GM19023 (cell line): ENCODE measurements around the gene PHF3.
"Not testable (repeated sequence)": the region's sequence is repeated elsewhere in the genome, so short reads cannot be mapped to it uniquely, and the experiment has no call there.

ENCODE experiments used
- ATAC-seq: cut with Tn5 transposase; IDR thresholded peaks from one replicate; pipeline ENCODE4 v1.9.1; 2021; ENCODE audit warnings: mild to moderate bottlenecking, moderate library complexity; ENCODE audit not compliant: unreplicated experiment

PHF3 gene

DNA sequence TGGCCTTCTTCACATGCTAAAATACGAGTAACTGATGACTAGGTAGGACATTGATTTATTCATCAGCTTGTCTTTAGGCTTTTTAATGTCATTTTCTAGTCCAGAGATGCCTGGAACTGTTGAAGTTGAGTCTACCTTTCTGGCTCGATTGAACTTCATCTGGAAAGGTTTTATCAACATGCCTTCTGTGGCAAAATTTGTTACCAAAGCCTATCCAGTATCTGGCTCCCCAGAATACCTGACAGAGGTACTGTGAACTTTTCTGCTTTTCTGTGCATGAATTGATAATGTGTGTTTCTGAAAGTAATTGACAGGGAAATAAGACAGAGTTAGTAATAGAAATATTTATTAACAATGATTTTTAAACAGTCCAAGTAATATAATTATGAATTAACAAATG, 71.0 kb downstream of the PHF3 start:
- ATAC-seq, result no peak

DNA sequence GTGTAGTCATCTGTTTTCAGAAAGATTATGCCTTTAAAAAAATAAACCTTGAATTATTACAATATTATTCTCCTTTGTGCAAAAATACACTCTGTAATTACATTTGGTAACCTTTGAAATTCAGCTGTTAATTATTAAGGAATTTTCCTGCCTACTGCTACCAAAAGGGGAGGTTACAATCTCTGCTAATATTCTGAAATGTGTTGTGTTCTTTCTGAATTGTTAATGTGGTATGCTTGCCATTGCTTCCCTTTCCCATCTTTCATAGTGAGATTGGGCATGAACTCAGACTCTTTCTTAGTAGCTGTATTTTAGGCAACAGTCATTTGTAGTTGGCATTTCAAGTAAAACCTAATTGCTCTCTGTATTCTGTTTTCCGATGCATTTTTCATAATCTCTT, 73.0 kb downstream of the PHF3 start:
- ATAC-seq, result no peak

DNA sequence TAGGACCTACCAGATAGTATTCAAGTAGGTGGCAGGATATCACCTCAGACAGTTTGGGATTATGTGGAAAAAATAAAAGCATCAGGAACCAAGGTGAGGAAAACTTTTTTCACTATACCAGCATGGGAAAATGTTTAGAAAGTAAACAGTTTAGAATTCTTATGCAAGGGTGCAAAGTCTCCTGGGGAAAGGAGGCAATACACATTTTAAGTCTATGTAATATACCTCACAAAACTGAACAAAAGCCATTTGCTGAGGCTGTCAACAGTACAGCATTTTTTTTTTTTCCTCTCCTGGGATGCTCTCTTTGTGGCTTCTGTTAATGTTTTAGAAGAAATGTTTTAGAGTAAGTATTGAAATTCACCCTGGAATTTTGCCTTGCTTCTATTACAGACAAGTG, 73.5 kb downstream of the PHF3 start:
- no peak for ATAC-seq

DNA sequence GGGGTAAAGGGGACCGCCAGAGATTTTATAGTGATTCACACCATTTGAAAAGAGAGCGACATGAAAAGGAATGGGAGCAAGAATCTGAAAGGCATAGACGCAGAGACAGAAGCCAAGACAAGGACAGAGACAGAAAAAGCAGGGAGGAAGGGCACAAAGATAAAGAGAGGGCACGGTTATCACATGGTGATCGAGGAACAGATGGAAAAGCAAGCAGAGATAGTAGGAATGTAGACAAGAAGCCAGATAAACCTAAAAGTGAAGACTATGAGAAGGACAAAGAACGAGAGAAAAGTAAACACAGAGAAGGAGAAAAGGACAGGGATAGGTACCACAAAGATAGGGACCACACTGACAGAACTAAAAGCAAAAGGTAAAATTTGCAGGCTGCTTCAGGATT, 77.7 kb downstream of the PHF3 start:
- ATAC-seq, result no peak

DNA sequence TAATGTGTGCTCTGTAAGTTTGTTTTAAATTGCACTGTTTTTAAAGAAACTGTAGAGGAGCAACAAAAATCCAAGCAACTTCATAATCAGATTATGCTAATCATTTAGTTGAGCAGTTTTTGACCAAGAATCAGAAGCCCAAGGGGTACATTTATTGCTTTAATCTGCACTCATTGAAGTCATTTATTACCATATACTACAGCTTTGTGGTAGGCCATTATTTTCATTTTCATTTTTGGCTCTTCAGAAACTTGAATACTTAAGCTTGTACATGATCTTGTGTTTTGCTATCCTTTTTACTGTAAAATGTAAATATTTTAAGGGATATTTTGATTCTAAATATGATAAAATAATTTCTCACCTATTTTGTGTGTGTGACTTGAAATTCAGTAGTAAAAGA, 78.5 kb downstream of the PHF3 start:
- ATAC-seq, result no peak

DNA sequence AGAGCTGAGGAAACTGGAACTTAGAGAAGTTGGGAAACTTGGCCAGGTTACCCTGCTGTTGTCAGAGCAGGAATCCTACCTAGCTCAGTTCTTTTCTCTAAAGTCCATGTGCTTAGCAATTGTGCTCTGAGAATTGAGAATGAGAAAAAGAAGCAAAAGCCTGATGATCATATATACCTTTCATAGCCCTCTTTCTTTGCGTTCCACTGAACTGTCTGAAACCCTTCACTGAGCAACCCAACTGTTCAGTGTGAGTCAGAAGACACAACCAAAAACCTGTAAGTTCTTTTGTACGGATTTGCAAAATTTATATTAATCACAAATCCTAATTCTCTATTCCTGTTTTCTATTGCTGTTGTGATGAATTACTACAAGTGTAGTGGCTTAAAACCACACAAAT, 80.6 kb downstream of the PHF3 start:
- ATAC-seq, result no peak

DNA sequence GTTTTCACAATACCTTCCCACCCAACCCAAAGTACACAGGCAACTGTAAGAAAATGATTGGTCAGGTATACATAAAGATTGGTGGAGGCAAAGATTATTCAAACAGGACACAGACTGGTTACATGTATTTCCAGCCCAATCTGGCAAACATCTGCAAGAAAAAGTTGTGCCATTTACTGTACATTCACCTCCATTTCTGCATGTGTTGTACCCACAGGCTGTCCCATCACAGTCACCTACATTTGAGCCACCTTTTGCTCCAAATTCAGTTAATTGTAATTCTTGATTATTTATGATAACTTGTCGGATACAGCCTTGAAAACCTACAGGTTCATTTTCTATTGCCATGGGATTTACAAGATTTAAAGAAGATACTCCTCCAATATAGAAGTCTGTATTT, 85.6 kb downstream of the PHF3 start:
- no peak for ATAC-seq

DNA sequence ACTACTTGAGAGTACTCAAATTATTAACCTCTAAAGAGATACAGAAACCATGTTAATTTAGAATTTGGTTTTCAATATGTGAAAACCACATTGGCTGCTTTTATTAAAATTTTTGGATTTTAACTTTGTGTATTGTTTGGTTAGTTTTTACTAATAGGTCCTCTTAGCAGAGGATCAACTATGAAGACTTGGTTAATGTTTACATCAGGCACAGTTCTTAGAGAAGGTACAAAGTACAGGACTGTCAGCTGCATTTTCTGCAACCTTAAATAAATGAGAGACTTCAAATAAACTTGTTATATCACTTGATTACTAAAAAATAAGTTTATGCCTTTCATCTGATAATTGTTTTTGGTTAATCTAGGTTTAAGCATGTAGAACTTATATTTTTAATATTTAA, 89.1 kb downstream of the PHF3 start:
- no peak for ATAC-seq

DNA sequence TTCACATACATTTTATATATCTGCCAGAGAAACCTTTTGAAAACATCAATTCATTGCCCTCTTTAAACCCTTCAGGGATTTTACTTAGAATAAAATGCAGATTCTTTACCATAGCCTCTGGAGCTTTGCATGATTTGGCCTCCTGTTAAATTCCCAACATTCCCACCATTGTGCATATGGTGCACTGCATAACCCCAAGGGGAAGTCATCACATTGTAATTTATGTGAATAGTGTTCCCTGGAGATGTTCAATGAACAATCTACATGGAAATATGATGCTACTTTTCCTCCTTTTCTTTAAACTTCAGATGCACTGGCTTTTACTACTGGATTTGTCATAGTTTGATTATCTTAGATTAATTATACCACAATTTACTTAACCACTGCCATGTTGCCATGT, 94.7 kb downstream of the PHF3 start:
- no peak for ATAC-seq

DNA sequence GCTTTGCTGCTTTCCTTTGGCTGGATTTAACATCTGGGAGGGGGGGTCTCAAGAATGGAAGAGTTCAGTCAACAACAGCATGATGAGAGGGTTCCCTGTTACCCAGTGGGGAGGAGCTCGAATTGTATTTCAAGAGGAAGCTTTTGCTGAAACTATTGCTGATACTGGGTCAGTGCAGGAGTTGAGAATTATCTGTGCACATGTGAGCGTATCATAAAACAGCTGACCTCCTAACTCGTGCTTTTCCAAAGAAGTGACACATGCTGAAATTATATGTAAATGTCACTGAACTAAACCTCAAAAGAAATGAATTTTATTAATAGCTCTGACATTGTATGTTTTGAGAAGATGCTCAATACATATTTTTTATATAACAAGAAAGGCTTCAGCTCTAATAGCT, 96.3 kb downstream of the PHF3 start:
- ATAC-seq, result no peak

DNA sequence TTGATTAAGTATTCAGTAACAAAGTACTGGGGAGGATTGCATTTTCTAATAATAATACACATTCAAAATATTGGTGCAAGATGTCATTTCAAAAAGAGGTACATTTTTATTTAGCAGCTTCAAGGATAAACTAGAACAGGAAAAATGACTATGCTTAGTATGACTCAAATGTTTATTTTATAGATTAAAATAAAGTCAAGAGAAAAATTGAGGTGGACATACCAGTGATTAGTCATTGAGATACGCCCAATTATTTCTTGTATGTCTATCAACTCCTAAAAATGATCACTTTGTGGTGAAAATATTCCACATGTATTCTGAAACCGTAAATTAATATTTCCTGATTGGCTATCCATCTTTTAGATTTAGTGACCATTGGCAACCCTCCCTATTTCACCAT, 96.7 kb downstream of the PHF3 start:
- ATAC-seq, result no peak

DNA sequence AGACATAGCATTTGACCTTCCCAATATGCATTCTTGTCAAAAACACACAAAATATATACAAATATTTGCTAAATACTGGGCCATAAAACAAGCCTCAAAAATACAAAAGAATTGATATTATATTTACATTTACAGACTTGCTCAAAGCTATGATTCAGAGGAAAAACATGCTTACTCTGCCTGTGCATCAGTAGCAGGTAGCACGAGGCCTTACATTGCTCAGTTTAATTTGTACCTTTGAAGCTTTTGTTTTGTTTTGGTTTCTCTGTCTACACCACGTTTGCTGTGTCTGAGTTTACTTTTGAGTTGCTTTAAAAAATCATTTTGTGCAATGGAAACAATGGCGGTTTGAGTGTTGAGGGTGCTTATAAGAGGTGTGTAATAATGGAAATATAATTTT, 99.3 kb downstream of the PHF3 start:
- no peak for ATAC-seq

DNA sequence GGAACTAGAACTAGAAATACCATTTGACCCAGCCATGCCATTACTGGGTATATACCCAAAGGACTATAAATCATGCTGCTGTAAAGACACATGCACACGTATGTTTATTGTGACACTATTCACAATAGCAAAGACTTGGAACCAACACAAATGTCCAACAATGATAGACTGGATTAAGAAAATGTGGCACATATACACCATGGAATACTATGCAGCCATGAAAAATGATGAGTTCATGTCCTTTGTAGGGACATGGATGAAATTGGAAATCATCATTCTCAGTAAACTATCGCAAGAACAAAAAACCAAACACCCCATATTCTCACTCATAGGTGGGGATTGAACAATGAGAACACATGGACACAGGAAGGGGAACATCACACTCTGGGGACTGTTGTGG, 102.6 kb downstream of the PHF3 start:
- ATAC-seq, result not testable (repeated sequence)

DNA sequence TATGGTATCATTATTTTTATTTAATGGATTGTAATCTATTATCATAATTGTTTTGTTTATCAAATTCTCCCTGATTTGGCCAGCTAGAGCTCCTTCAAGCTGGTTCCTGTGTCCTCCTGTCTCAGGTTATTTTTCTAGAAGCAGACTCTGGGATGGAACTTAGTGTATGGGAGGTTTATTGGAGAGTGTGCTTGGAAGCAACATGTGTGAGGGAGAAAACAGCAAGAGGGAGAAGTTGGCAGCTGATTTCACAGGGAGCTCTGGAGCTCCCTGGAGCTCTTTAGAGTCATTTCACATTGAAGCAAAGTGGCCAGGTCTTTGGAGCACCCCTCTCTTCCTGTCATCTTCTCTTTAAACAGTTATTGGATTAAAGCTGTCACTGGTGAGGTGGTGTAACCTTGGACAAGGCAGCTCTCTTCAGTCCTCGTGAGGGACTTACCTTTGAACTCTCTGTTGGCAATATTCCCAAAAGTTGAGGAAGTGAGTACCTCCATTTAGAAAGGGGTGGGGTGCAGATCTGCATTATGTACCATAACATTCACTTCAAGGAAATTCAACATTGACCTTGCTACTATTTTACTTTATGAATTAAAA, 103.6 kb downstream of the PHF3 start:
- ATAC-seq, result no peak

DNA sequence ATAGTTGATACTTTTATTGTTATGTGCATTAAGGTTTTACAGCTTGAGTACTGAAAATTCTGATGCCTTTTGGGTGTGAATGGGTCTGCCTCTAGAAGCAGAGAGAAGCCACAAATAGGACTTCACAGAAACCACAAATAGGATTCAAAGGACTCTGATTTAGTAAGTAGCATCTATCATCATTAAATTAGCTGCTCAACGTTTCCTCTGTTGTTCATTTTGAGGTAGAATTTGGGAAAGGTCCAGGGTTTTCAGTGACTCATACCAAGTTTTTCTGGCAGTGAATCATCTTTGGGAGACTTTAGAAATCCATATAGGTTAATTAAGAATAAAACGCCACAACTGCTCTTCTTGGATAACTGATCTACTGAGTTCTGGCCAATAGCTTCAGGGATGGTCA, 105.1 kb downstream of the PHF3 start:
- ATAC-seq, result no peak

DNA sequence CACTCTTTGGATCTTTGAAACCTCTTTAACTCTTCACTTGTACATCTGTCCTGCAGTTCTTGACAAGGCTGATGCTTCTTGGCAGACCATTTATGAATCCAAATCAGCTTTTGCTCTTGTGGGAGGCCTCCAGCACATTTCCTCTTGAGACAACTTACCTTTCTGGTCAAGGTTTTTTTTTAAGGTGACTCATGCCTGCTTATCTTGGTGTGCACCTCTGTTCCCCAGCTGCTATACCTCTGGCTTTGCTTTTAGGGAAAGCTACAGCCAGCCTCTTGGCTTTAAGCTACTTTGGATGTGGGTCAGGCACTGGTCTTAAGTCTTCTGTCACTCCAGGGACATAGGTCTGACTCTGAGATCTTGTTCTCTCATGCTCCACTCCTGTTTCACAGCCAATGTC, 106.5 kb downstream of the PHF3 start:
- no peak for ATAC-seq

DNA sequence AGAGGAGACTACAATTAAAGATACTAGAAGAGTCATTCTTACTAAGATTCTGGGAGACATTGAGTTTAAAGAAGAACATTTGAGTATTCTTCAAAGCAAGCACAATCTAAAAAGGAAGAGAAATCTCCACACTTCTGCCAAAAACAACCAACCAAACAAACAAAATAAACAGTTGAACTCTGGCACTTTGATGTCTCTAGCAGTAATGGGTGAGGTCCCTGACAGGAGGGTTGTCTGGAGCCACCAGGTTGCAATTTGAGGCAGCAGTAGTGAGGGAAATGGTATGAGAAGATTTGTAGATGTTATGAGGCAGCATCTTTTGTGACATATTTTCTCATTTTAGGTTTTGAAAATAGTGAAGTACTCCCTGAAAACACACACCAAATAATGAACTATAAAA, 108.1 kb downstream of the PHF3 start:
- ATAC-seq, result no peak

DNA sequence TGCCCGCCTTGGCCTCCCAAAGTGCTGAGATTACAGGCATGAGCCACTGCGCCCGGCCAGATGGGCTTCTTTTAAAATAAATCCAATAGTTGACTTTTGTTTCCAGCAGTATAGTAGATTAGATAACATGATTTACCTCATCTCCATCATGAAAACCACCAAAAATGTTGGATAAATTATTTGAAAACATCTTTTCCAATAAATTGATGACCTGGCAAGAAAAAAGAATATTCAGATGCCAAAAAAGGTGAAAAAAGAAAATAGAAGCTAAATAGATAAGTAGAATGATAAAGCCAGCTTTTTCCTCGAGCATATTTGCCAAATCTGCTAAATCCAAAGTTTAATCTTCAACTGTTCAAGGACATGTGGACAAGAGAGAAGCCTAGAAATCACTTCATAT, 109.2 kb downstream of the PHF3 start:
- ATAC-seq, result no peak

DNA sequence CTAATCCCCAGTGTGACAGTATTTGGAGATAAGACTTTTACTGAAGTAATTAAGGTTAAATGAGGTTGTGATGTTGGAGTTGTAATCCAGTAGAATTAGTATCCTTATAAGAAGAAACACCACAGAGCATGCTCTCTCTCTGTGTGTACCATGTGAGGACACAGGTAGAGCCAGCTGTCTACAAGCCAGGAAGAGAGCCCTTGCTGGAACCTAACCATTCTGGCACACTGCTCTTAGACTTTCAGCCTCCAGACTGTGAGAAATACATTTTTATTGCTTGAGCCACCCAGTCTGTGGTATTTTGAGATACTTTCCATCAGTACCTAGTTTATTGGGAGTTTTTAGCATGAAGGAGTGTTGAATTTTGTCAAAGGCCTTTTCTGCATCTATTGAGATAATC, 110.2 kb downstream of the PHF3 start:
- ATAC-seq, result no peak

DNA sequence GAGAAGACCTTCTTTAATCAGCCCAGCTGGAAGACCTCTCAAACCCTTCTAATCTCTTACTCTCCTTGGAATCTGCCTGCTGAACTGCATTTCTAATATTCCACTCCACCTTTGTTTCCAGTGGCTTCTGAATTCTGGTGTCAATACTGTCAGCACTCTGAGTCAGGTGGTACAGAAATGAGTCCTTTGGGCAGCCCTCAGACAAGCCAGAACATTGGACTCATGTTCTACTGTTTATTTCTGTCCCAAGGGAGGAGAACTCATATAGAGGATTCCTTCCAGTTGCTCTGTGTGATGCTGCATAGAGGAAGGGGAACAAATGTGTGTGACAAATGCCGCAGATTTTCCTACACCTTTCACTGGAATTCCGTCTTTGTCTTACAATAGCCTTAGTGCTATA, 114.8 kb downstream of the PHF3 start:
- no peak for ATAC-seq

DNA sequence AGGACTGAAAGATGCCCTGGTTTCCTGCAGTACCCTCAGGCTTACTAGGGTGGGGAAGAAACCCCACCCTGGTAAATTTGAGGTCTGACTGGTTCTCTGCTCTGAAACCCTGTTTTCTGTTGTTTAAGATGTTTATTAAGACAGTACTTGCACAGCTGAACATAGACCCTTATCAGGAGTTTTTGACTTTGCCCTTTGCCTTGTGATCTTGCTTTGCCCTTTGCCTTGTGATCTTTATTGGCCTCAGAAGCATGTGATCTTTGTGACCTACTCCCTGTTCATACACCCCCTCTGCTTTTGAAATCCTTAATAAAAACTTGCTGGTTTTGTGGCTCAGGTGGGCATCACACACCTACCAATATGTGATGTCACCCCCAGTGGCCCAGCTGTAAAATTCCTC, 121.7 kb downstream of the PHF3 start:
- ATAC-seq, result not testable (repeated sequence)

DNA sequence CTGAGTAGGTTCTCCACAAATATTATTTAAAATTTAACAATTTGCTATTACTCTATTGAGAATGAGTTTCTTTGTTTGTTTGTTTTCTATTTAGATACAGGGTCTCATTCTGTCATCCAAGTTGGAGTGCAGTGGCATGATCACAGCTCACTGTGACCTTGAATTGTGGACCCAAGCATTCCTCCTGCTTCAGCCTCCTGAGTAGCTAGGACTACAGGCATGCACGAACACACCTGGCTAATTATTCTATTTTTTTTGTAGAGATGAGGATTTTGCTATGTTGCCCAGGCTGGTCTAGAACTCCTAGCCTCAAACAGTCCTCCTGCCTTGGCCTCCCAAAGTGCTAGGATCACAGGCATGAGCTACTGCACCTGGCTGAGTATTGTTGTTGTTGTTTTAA, 122.2 kb downstream of the PHF3 start:
- no peak for ATAC-seq

DNA sequence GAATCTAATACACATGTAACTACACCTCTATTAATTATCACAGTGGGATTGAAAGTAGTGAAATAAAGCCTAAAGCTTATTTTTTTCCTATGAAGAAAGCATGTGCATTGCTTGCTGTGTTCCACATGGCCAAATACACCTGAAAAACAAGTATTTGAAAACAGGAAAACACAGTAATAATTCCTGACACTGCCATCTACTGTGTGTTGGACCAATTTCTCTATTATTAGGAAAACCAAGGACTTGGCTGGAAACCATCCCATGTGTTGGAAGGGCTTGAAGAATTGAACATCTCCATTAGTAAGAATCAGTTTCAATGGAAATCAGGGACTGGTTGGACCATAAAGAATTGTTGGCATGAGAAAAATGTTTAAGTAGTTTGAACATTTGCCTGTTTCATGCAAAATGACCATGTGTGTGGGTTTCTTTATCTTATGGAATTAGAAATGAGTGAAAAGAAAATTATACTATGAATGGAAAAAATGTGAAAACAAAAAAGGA, 124.1 kb downstream of the PHF3 start:
- ATAC-seq, result no peak

DNA sequence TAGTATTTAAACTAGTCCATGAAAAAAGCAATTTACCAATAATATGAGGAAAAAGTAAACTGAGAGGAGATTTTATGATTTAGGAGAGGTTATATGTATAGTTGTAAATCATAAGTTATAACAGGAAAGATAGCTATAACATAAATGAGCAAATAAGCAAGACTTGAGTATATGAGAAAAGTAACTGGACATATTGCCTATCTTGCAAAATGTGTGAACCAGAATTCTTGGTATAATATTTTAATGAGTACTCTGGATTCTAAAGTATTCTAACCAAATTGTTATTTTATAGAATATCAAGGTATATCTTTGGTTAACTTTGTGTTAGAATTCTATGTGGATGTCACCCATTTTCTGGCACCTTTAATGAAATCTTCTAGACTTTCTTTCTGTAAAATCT, 124.6 kb downstream of the PHF3 start:
- no peak for ATAC-seq
